IMR-90 (cell line): Measurements from ENCODE around the gene IL4. TPM values are rescaled to one million over a fixed set of nuclear protein-coding genes. Genes with fewer than 3 reads are reported as not detected.

ENCODE experiments used
- ATAC-seq: fragments of 200-7000 bp; cut with Tn5 transposase; 2 replicates; pipeline ENCODE4 v1.9.1; 2020; ENCODE audit warnings: low read depth, mild to moderate bottlenecking, moderate library complexity
- Bru-seq: library from RNA; stranded (reverse); fragments of 400-500 nt; gene quantifications from one replicate; lab custom pipeline; 2021; lab: Mats Ljungman, UMichigan
- BruChase-seq, 2 experiments: library from RNA; stranded (reverse); fragments of 400-500 nt; gene quantifications; one replicate each; lab custom pipeline; 2021; lab: Mats Ljungman, UMichigan
- BruUV-seq: library from RNA; stranded (reverse); fragments of 400-500 nt; replicated peaks from 2 replicates; lab custom pipeline; 2021; lab: Mats Ljungman, UMichigan
- CTCF ChIA-PET: fragments of 300-600 bp; formaldehyde crosslinking; extraction: SDS; loops from one replicate; lab custom pipeline; 2021; ENCODE audit warnings: antibody characterized with exemption; lab: Yijun Ruan, JAX
- POLR2A ChIA-PET: fragments of 300-600 bp; sonication (Branson Sonifier 250); formaldehyde crosslinking; loops from one replicate; lab custom pipeline; 2022; ENCODE audit warnings: antibody characterized with exemption; ENCODE audit not compliant: unreplicated experiment; lab: Charles Lee
- DNase-seq: peaks from one replicate; pipeline ENCODE4 v3.0.0; 2013
- H2AFZ ChIP-seq: replicated peaks from 2 replicates; pipeline ENCODE3; 2013; ENCODE audit warnings: low read length, mild to moderate bottlenecking; ENCODE audit not compliant: poor library complexity
- H2AK5ac ChIP-seq: 2 replicates; pipeline ENCODE4 v1.6.1; 2013; ENCODE audit warnings: low read depth, low read length, inconsistent platforms
- H2AK9ac ChIP-seq: replicated peaks from 2 replicates; pipeline ENCODE3; 2013; ENCODE audit warnings: mild to moderate bottlenecking, low read depth, low read length, moderate library complexity; ENCODE audit not compliant: poor library complexity
- H2BK120ac ChIP-seq: 2 replicates; pipeline ENCODE4 v1.6.1; 2013; ENCODE audit warnings: low read depth, low read length, inconsistent platforms
- H2BK15ac ChIP-seq: 3 replicates; pipeline ENCODE4 v1.6.1; 2013; ENCODE audit warnings: low read depth, low read length, inconsistent platforms
- H2BK20ac ChIP-seq: 2 replicates; pipeline ENCODE4 v1.6.1; 2013; ENCODE audit warnings: low read depth, mild to moderate bottlenecking, inconsistent platforms, low read length, moderate library complexity
- H2BK5ac ChIP-seq: 2 replicates; pipeline ENCODE4 v1.6.1; 2013; ENCODE audit warnings: mild to moderate bottlenecking, low read depth, low read length, inconsistent platforms; ENCODE audit not compliant: poor library complexity, severe bottlenecking
- H3K14ac ChIP-seq: replicated peaks from 2 replicates; pipeline ENCODE4 v1.6.1; 2013; ENCODE audit warnings: low read depth, low read length, inconsistent platforms
- H3K18ac ChIP-seq: 2 replicates; pipeline ENCODE4 v1.6.1; 2013; ENCODE audit warnings: low read depth, low read length, control low read depth
- H3K23ac ChIP-seq: 2 replicates; pipeline ENCODE4 v1.6.1; 2013; ENCODE audit warnings: low read depth, low read length, inconsistent platforms
- H3K27ac ChIP-seq: 2 replicates; pipeline ENCODE4 v1.5.1; 2013; ENCODE audit warnings: mild to moderate bottlenecking, control low read depth, low read length; ENCODE audit not compliant: insufficient read depth
- H3K27me3 ChIP-seq: 2 replicates; pipeline ENCODE4 v1.6.1; 2013; ENCODE audit warnings: low read length; ENCODE audit not compliant: control insufficient read depth, insufficient read depth
- H3K36me3 ChIP-seq: 2 replicates; pipeline ENCODE4 v1.6.1; 2013; ENCODE audit warnings: low read length, mixed read lengths; ENCODE audit not compliant: control insufficient read depth, insufficient read depth
- H3K4ac ChIP-seq: 2 replicates; pipeline ENCODE4 v1.6.1; 2013; ENCODE audit warnings: low read depth, low read length, inconsistent platforms
- H3K4me1 ChIP-seq: 2 replicates; pipeline ENCODE4 v1.6.1; 2013; ENCODE audit warnings: low read length, mixed read lengths; ENCODE audit not compliant: control insufficient read depth, insufficient read depth
- H3K4me2 ChIP-seq: 2 replicates; pipeline ENCODE4 v1.6.1; 2013; ENCODE audit warnings: low read depth, mild to moderate bottlenecking, control low read depth, low read length, moderate library complexity
- H3K4me3 ChIP-seq: 2 replicates; pipeline ENCODE4 v1.5.1; 2013; ENCODE audit warnings: low read depth, mild to moderate bottlenecking, control low read depth, low read length, moderate library complexity; ENCODE audit not compliant: insufficient read depth
- H3K56ac ChIP-seq: 2 replicates; pipeline ENCODE4 v1.6.1; 2013; ENCODE audit warnings: low read length, inconsistent platforms; ENCODE audit not compliant: insufficient read depth; ENCODE audit errors: extremely low read depth
- H3K79me1 ChIP-seq, 2 experiments: 2 replicates each; pipeline ENCODE4 v1.6.1; 2013; ENCODE audit warnings: low read length in 2 of 2, inconsistent platforms in 1 of 2, low read depth in 1 of 2
- H3K9ac ChIP-seq: 2 replicates; pipeline ENCODE4 v1.6.1; 2013; ENCODE audit warnings: low read depth, low read length, control low read depth
- H3K9me1 ChIP-seq: 2 replicates; pipeline ENCODE4 v1.6.1; 2013; ENCODE audit warnings: low read length, inconsistent platforms; ENCODE audit not compliant: insufficient read depth
- H3K9me3 ChIP-seq: 2 replicates; pipeline ENCODE4 v1.6.1; 2013; ENCODE audit warnings: low read length; ENCODE audit not compliant: control insufficient read depth, insufficient read depth
- H4K20me1 ChIP-seq: 2 replicates; pipeline ENCODE4 v1.6.1; 2013; ENCODE audit warnings: low read length, inconsistent platforms; ENCODE audit not compliant: insufficient read depth
- H4K5ac ChIP-seq: 2 replicates; pipeline ENCODE4 v1.6.1; 2013; ENCODE audit warnings: mild to moderate bottlenecking, low read depth, low read length, control low read depth
- H4K8ac ChIP-seq, 2 experiments: 2 replicates each; pipeline ENCODE4 v1.6.1; 2013; ENCODE audit warnings: low read depth in 2 of 2, low read length in 2 of 2, control low read depth in 1 of 2, inconsistent platforms in 1 of 2
- H4K91ac ChIP-seq: 2 replicates; pipeline ENCODE4 v1.6.1; 2013; ENCODE audit warnings: low read depth, low read length, inconsistent platforms; ENCODE audit not compliant: insufficient read depth
- BHLHE40 ChIP-seq: fragments of 150-350 bp; IDR thresholded peaks from 2 replicates; pipeline ENCODE4 v1.6.1; 2016; ENCODE audit warnings: mild to moderate bottlenecking, low read depth, low read length
- CHD1 ChIP-seq: IDR thresholded peaks from 2 replicates; pipeline ENCODE4 v1.6.1; 2012; ENCODE audit warnings: low read depth, low read length, improper control_type of control experiment
- CTCF ChIP-seq: conservative IDR thresholded peaks from 2 replicates; pipeline ENCODE4 v1.5.1; 2012; ENCODE audit warnings: mild to moderate bottlenecking, low read depth, low read length, improper control_type of control experiment
- ELK1 ChIP-seq: fragments of 150-350 bp; IDR thresholded peaks from 2 replicates; pipeline ENCODE4 v1.6.1; 2016; ENCODE audit warnings: low read depth, mild to moderate bottlenecking, low read length, moderate library complexity, borderline replicate concordance
- NFE2L2 ChIP-seq: fragments of 150-350 bp; IDR thresholded peaks from 2 replicates; pipeline ENCODE4 v1.6.1; 2016; ENCODE audit warnings: low read depth, mild to moderate bottlenecking, low read length
- POLR2A ChIP-seq: IDR thresholded peaks from 2 replicates; pipeline ENCODE4 v1.6.1; 2012; ENCODE audit warnings: mild to moderate bottlenecking, low read depth, low read length
- USF2 ChIP-seq: fragments of 150-350 bp; IDR thresholded peaks from 2 replicates; pipeline ENCODE4 v1.6.1; 2017; ENCODE audit warnings: mild to moderate bottlenecking, antibody characterized with exemption, low read length, low read depth
- WGBS, 2 experiments: methylation state at CpG; one replicate each; pipeline versions ENCODE4 v1.1.5 to v1.1.7; 2013; ENCODE audit warnings: missing lambda C conversion rate in 2 of 2; ENCODE audit not compliant: insufficient read length in 1 of 2; ENCODE audit errors: extremely low coverage in 2 of 2; 5-methylcytosine and 5-hydroxymethylcytosine counted together
- dilution Hi-C: fragments of 300-500 bp; cut with HindIII; formaldehyde crosslinking; loops from one replicate; pipeline ENCODE4 v1.14.3; 2018; ENCODE audit warnings: low sequenced_read_pairs; ENCODE audit not compliant: unreplicated experiment
- in situ Hi-C: fragments of 300-500 bp; cut with MboI; formaldehyde crosslinking; loops from 3 replicates; pipeline ENCODE4 v1.14.3; 2019; ENCODE audit warnings: low sequenced_read_pairs, inconsistent platforms, mixed read lengths
- intact Hi-C: fragments of 100-400 bp; cut with micrococcal nuclease; formaldehyde crosslinking; loops from 2 replicates; pipeline ENCODE4 v1.10.0; 2022
- long read RNA-seq: library from polyadenylated mRNA; unstranded; transcript quantifications from one replicate; pipeline ENCODE4 v2.0.0, GENCODE V29; 2021; ENCODE audit not compliant: unreplicated experiment
- polyA plus RNA-seq, 3 experiments: library from polyadenylated mRNA; depleted of rRNA; stranded (reverse); fragments of >200 nt; gene quantifications; 2 replicates each; pipeline ENCODE4 v1.2.3, GENCODE V29; 2012; ENCODE audit warnings: low replicate concordance in 1 of 3
- total RNA-seq: library from RNA; depleted of rRNA; stranded (reverse); fragments of >200 nt; gene quantifications from 2 replicates; pipeline ENCODE4 v1.2.3, GENCODE V29; 2012; rRNA removed

IL4 gene
- total RNA-seq, result not detected in 2 replicates
- polyA plus RNA-seq (2012; rRNA removed), result not detected in 2 replicates
- polyA plus RNA-seq (2012; cell fraction: cytosol; rRNA removed), result not detected in 2 replicates
- not detected in 2 replicates for polyA plus RNA-seq (2012; cell fraction: nucleus; rRNA removed; ENCODE audit: low replicate concordance)
- Bru-seq, nascent RNA, result percentile 13 among the genes with signal in this experiment
- not detected for BruChase-seq, experiment 1, labeled RNA remaining after a 6-hour chase
- not detected for BruChase-seq, experiment 2, labeled RNA remaining after a 2-hour chase
- long read RNA-seq, result 0 reads

GRCh38 chr5:132673939-132674630 is at the start of gene IL4:
Gene IL4, plus strand, starts transcription at chr5:132673989. Its CDS starts 62 bp downstream, at chr5:132674051.
- Histone ChIP-seq H3K56ac (peak within 1 kb of the TSS; percentile 82), H3K27me3 (no peaks in the 10 kb centered on the region), H3K14ac (peak within 1 kb of the TSS; percentile 95), H2AFZ (peak within 1 kb of the TSS; percentile 92), H4K91ac (peak within 1 kb of the TSS; percentile 93), H3K4me2 (peak within 1 kb of the TSS; percentile 87), H2AK9ac (peak within 1 kb of the TSS; percentile 86), H4K20me1 (no peaks in the 10 kb centered on the region), H3K4me3 (no peak within 1 kb of the TSS), H4K8ac (peak within 1 kb of the TSS; percentile 40 to 94), H3K9ac (peak within 1 kb of the TSS; percentile 18; the same call in 1 of the 2 replicates), H3K4ac (peak within 1 kb of the TSS; percentile 95), H3K4me1 (peaks cover 18% of the 10 kb centered on the region), H3K36me3 (no peaks in the 10 kb centered on the region), H2BK120ac (peak within 1 kb of the TSS; percentile 98), H3K18ac (peak within 1 kb of the TSS; percentile 94), H2BK5ac (peak within 1 kb of the TSS; percentile 94), H3K9me1 (peaks cover 25% of the 10 kb centered on the region), H3K79me1 (no peaks in the 10 kb centered on the region), H3K27ac (peak within 1 kb of the TSS; percentile 87), H2BK20ac (peak within 1 kb of the TSS; percentile 99), H2BK15ac (peak within 1 kb of the TSS; percentile 98), H4K5ac (peak within 1 kb of the TSS; percentile 81), H2AK5ac (peak within 1 kb of the TSS; percentile 80), H3K9me3 (no peaks in the 10 kb centered on the region), H3K23ac (peak within 1 kb of the TSS; percentile 69)
- in situ Hi-C loops, result no loop called here
- dilution Hi-C loops, result no loop called here
- intact Hi-C loops, result no loop called here
- BruUV-seq, result no TSS peak
- POLR2A ChIA-PET, result no interaction called here
- 80% methylated on average over 1 of the region's 14 CpGs; no CpG with 5 or more reads in 1 of the 2 experiments for WGBS, 2 experiments
- peak; percentile 3; the same call in 1 of the 2 replicates for ATAC-seq
- TF ChIP-seq CTCF, result no peak
- TF ChIP-seq BHLHE40, result no peak
- no peak for TF ChIP-seq NFE2L2
- no peak for TF ChIP-seq USF2
- TF ChIP-seq POLR2A, result no peak
- TF ChIP-seq ELK1, result no peak
- no peak for TF ChIP-seq CHD1
- CTCF ChIA-PET, result interaction anchor here (0.8 to 1.0 kb wide), 2 partner anchors 16 to 41 kb away, joined by 3 read pairs; no protein-coding TSS in a partner anchor
- DNase-seq, result no peak
